ENCODE data around the gene RNF208.
"Not testable (repeated sequence)": the region's sequence is repeated elsewhere in the genome, so short reads cannot be mapped to it uniquely, and the experiment has no call there.

Gene RNF208

DNA sequence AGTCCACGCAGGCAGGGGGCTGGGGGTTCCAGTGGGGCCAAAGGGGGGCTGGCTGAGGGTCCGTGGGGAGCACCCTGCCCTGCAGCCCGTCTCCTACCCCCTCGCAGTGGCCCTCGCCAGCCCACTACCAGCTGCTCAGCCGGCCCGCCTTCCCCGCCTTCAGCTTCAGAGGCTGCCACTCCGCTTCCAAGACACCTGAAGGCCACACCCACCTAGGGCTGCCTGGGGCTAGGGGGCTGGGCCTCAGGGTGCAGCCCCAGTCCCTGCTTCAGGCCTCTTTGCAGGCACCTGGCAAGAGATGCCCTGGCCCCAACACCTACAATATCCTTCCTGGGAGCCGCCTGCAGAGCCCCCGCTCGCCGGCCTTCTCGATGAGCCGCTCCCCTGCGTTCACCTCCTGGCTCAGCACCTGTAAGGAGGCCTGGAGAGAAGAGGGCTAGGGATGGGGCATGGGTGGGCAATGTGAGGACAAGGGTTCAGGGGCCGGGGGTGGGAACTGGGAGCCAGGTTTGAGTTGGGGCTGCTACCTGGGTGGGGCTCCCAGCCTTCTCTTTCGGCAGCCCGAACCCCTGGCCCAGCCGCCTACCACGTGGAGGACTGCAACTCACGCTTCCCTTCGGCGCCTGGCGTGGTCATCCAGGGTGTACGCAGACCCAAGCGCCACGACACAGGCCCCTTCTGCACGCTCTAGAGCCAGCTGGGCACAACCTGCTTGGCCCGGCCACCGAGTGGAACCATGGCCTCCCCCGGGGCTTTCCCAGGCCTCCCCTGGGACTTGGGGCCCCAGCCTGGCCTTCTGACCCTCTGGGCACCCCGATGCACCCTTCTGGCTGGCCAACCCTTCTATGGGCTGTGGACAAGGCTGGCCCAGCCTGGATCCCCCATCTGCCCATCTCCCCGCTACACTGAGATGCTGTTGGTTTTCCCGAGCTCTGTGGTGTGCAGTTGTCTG, 30.8 kb upstream of the RNF208 start:
- DNase-seq, result no peak

- no peak for DNase-seq
These were observed 29.6 kb upstream of the RNF208 start for GRCh38 chr9:137251490-137252268.

- no peak for DNase-seq
These were observed 29.1 kb upstream of the RNF208 start, which contains the start of gene STPG3 for GRCh38 chr9:137251194-137251461. TSS of gene STPG3 (plus strand) at chr9:137251286. CDS start at chr9:137251287, 1 bp downstream.

DNA sequence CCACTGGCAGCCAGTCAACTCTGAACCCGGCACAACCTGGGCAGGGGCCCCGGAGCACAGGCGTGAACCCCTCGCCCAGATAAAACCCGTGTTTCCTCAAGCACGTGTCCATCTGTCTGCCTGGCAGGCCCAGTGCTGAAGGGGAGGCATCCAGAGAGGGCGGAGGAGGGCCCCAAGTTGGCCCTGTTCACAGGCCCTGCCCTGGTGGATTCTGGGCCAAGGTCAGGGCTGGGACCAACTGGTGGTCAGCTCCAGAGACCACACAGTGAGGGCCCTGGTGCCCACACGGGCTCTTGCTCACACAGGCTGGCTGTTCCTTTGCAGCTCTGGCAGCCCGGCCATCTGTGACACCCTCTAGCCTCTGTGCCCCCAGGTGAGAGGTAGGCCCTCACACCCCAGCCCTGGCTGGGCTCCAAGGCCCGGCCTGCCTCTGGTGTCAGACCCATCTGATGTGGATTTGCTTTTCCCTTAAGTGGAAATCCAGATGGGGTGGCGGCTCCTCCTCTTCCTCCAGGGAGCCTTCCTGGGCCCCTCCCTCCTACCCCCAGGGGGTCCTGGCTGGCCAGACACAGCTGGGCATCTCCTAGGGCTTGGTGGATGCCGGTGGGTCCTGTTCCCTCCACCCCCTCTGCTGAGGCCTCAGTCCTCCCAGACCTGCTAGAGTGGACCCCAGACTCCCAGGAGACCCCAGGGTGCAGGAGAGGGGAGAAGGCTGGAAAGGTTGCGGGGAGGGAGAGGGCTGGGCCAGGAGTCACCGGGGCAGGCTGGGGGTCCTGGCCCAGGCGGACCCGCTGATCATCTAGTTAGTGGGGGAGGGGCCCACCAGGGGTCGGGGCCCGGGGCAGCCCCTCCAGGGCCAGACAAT, 28.5 kb upstream of the RNF208 start:
- no peak for DNase-seq

- DNase-seq, result no peak
These were observed 25.8 kb upstream of the RNF208 start for GRCh38 chr9:137247916-137248175.

GRCh38 chr9:137247135-137247915, 25.3 kb upstream of the RNF208 start:
- DNase-seq, result no peak

GRCh38 chr9:137245450-137246421, 23.7 kb upstream of the RNF208 start:
- no peak for DNase-seq

DNA sequence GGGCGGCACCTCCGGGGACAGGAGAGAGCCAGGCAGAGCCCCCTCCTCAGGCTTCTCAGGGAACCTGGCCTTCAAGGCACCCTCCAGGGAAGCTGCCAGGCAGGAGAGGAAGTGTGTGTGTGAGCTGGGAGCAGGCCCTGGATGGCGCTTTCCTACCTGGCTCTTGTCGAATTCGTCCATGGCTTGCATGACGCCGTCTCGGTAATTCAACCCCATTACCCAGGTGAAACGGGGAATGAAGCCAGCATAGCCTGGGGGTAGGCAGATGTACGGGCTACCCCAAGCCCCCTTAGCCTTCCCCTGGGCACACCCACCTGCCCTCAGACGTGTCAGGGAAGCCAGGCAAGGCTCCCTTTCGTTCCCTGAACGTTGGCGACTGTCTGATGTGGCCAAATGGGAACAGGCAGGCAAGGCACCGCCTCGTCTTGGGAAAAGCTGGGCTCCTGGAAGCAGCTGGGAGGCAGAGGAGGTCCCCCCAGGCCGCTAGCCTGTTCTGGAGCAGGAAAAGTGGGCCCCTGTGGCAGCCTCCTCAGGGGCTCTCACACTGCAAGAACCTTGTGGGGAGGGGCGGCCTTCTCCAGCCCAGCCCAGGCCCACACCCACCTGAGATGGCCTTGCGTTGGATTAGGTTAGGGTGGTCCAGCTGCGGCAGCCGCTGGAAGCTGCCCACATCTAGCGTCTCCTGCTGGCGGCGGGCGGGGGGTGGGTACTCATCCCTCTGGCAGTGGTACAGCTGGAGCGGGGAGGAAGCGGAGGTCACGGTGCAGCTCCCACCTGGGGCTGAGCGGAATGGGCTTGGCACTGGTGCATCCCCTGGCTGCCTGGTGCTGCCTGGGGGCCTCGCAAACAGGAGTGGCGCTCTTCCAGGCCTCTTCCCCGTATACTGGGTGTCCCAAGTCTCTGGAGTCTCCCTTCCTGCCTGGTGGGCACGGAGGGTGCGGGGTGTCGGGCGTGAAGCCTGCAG, 22.7 kb upstream of the RNF208 start:
- no peak for DNase-seq

- DNase-seq, result no peak
These were observed 21.8 kb upstream of the RNF208 start for GRCh38 chr9:137243626-137244485.

GRCh38 chr9:137243266-137243625, 21.2 kb upstream of the RNF208 start:
- not testable (repeated sequence) for DNase-seq

GRCh38 chr9:137242269-137243203, 20.5 kb upstream of the RNF208 start:
- DNase-seq, result no peak

GRCh38 chr9:137241490-137242268, 19.6 kb upstream of the RNF208 start:
- peak; percentile 84 for DNase-seq

DNA sequence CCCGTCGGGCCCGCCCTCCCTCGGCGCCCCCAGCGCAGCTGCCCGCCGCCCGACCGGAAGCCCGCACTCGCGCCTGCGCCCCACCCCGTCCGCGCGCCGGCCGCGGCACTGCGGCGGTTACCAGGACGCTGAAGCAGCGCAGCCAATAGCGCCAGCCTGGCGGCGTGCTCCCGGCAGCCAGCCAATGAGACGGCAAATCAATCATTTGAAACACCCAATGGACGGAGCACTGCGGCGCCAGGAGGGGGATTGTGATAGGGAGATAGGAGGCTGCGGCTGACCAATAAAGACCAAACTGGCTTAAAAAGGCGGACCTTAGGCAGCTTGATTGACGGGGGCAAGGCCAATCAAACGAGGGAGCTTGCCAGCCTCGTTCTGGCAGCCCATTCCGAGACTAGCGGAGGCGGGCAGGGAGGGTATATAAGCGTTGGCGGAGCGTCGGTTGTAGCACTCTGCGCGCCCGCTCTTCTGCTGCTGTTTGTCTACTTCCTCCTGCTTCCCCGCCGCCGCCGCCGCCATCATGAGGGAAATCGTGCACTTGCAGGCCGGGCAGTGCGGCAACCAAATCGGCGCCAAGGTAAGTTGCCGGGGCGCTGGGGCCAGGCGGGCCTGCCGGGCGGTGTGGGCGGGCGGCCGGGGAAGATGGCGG, 18.9 kb upstream of the RNF208 start, which contains the start of gene TUBB4B:
Gene TUBB4B, plus strand, starts transcription at position 447 of the 649 bp plus-strand sequence. Its CDS starts 74 bp downstream, at position 521.
- DNase-seq, result peak; percentile 97

- peak; percentile 72 for DNase-seq
These were observed 18.3 kb upstream of the RNF208 start for GRCh38 chr9:137240318-137240840.

DNA sequence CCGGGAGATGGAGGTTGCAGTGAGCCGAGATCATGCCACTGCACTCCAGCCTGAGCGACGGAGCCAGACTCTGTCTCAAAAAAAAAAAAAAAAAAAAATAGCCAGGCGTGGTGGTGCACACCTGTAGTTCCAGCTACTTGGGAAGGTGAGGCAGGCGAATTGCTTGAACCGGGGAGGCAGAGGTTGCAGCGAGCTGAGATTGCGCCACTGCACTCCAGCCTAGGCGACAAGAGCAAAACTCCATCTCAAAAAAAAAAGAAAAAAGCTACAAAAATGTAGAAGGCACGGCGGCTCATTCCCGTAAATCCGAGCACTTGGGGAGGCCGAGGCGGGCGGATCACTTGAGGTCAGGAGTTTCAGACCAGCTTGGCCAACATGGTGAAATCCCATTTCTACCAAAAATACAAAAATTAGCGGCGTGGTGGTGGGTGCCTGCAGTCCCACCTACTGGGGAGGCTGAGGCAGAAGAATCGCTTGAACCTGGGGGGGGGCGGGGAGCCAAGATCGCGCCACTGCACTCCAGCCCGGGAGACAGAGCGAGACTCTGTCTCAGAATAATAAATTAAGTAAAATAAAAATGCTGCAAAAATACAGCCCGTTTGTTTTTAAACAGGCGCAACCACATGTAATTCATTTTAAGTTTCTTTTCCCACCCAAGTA, 17.6 kb upstream of the RNF208 start:
- not testable (repeated sequence) for DNase-seq

All from CD4-positive, alpha-beta T cell treated with Interleukin-6 for 4 hours (primary cell).